ENCODE measurements around the gene ZNF133. TPM values are rescaled to one million over a fixed set of nuclear protein-coding genes. Genes with fewer than 3 reads are reported as not detected.

ZNF133 gene
- polyA plus RNA-seq, 1 donor from 2014 or later = 71.2 TPM

- Histone ChIP-seq H3K9me3 (ENCODE audit: low read length) (no peaks in the 10 kb centered on the region), H3K27ac (ENCODE audit: low read length) (no peak overlapping the region), H3K27me3 (ENCODE audit: insufficient read depth, low read depth, low read length) (no peaks in the 10 kb centered on the region), H4K20me1 (ENCODE audit: insufficient read depth) (no peaks in the 10 kb centered on the region), H3K4me3 (ENCODE audit: low read length) (no peak overlapping the region), H3K36me3 (ENCODE audit: insufficient read depth, low read length) (no peaks in the 10 kb centered on the region), H3F3A (ENCODE audit: insufficient read depth, low read length, poor library complexity, severe bottlenecking) (no peaks in the 10 kb centered on the region), H2AFZ (ENCODE audit: low read depth, low read length) (no peak overlapping the region), H3K9ac (ENCODE audit: low read length) (no peak overlapping the region), H3K9me2 (ENCODE audit: insufficient read depth, low read length) (no peaks in the 10 kb centered on the region), H3K4me2 (ENCODE audit: low read length) (no peak overlapping the region), H3K79me2 (replicated peaks; ENCODE audit: insufficient read depth, low read length) (no peaks in the 10 kb centered on the region)
- TF ChIP-seq TAF1 (IDR thresholded peaks at IDR 0.05; ENCODE audit: low read depth) = no peak
- TF ChIP-seq EZH2 (IDR thresholded peaks at IDR 0.05; ENCODE audit: borderline replicate concordance, insufficient read depth, low read length, poor library complexity, severe bottlenecking) = no peak
- no peak for TF ChIP-seq POLR2AphosphoS5 (IDR thresholded peaks at IDR 0.05)
- no peak for TF ChIP-seq REST (IDR thresholded peaks at IDR 0.05; ENCODE audit: borderline replicate concordance)
These were observed 28.6 kb upstream of the ZNF133 start for GRCh38 chr20:18259730-18260129.

- H4K20me1 ChIP-seq (ENCODE audit: insufficient read depth) = no peaks in the 10 kb centered on the region
These were observed 24.6 kb upstream of the ZNF133 start for GRCh38 chr20:18263723-18264122.

GRCh38 chr20:18265441-18265840 is 22.9 kb upstream of the ZNF133 start:
- no peaks in the 10 kb centered on the region for H4K20me1 ChIP-seq (ENCODE audit: insufficient read depth)
- H3K4me3 ChIP-seq (ENCODE audit: low read length) = no peak overlapping the region
- H3F3A ChIP-seq (ENCODE audit: insufficient read depth, low read length, poor library complexity, severe bottlenecking) = no peaks in the 10 kb centered on the region
- H3K36me3 ChIP-seq (ENCODE audit: insufficient read depth, low read length) = no peaks in the 10 kb centered on the region
- no peak overlapping the region for H3K4me2 ChIP-seq (ENCODE audit: low read length)
- H3K79me2 ChIP-seq (replicated peaks; ENCODE audit: insufficient read depth, low read length) = no peaks in the 10 kb centered on the region
- H3K9me3 ChIP-seq (ENCODE audit: low read length) = no peaks in the 10 kb centered on the region
- no peak overlapping the region for H3K9ac ChIP-seq (ENCODE audit: low read length)
- no peak overlapping the region for H2AFZ ChIP-seq (ENCODE audit: low read depth, low read length)
- no peaks in the 10 kb centered on the region for H3K27me3 ChIP-seq (ENCODE audit: insufficient read depth, low read depth, low read length)
- no peaks in the 10 kb centered on the region for H3K9me2 ChIP-seq (ENCODE audit: insufficient read depth, low read length)
- no peak overlapping the region for H3K27ac ChIP-seq (ENCODE audit: low read length)
- TF ChIP-seq EP300 (conservative IDR thresholded peaks at IDR 0.05; ENCODE audit: poor library complexity, severe bottlenecking) (no peak), CTCF (IDR thresholded peaks at IDR 0.05; ENCODE audit: poor library complexity, severe bottlenecking) (no peak), POLR2AphosphoS5 (IDR thresholded peaks at IDR 0.05) (no peak), RAD21 (conservative IDR thresholded peaks at IDR 0.05) (no peak), SMC3 (conservative IDR thresholded peaks at IDR 0.05; ENCODE audit: poor library complexity) (no peak), EZH2 (IDR thresholded peaks at IDR 0.05; ENCODE audit: borderline replicate concordance, insufficient read depth, low read length, poor library complexity, severe bottlenecking) (no peak), MXI1 (conservative IDR thresholded peaks at IDR 0.05; ENCODE audit: poor library complexity, severe bottlenecking) (no peak)

More at GRCh38 chr20:18263723-18264122, 24.6 kb upstream of the ZNF133 start:
- H3K36me3 ChIP-seq (ENCODE audit: insufficient read depth, low read length) = no peaks in the 10 kb centered on the region
- H3K4me3 ChIP-seq (ENCODE audit: low read length) = no peak overlapping the region
- no peak overlapping the region for H3K4me2 ChIP-seq (ENCODE audit: low read length)
- H3K79me2 ChIP-seq (replicated peaks; ENCODE audit: insufficient read depth, low read length) = no peaks in the 10 kb centered on the region
- H3F3A ChIP-seq (ENCODE audit: insufficient read depth, low read length, poor library complexity, severe bottlenecking) = no peaks in the 10 kb centered on the region
- no peaks in the 10 kb centered on the region for H3K9me3 ChIP-seq (ENCODE audit: low read length)
- H3K27me3 ChIP-seq (ENCODE audit: insufficient read depth, low read depth, low read length) = no peaks in the 10 kb centered on the region
- H2AFZ ChIP-seq (ENCODE audit: low read depth, low read length) = no peak overlapping the region
- H3K9ac ChIP-seq (ENCODE audit: low read length) = no peak overlapping the region
- H3K9me2 ChIP-seq (ENCODE audit: insufficient read depth, low read length) = no peaks in the 10 kb centered on the region
- H3K27ac ChIP-seq (ENCODE audit: low read length) = no peak overlapping the region
- no peak for TF ChIP-seq SMC3 (conservative IDR thresholded peaks at IDR 0.05; ENCODE audit: poor library complexity)
- no peak for TF ChIP-seq CTCF (IDR thresholded peaks at IDR 0.05; ENCODE audit: poor library complexity, severe bottlenecking)

Measured in neural cell (in vitro differentiated cells).